GM11168 (cell line): Measurements from ENCODE around the gene NCAM1.

Experiments
- in situ Hi-C: fragments of 300-500 bp; cut with MboI; formaldehyde crosslinking; loops from one replicate; pipeline ENCODE4 v1.12.0; 2022; ENCODE audit warnings: low sequenced_read_pairs; ENCODE audit not compliant: unreplicated experiment

Gene NCAM1

DNA sequence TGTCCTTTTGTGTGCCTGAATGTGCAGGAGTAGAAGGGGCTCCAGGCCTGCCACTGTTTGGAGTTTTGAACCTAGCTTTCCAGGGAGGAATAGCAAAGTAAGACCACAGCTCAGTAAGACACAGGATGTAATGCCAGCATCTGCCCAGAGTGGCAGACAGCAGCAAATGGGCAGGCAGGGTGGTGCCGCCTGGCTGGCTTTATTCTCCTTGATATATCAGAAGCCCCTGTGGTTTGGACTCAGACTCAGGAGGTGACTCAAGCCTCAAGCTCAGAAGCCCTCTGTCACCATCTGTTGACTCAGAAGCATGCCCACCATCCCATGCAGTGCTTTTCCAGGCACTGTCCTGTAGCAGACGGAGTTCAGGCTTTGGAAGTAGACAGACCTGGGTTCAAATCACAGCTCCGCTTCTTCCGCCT is 280.4 kb downstream of the NCAM1 start:
- in situ Hi-C loops, result no loop called here

DNA sequence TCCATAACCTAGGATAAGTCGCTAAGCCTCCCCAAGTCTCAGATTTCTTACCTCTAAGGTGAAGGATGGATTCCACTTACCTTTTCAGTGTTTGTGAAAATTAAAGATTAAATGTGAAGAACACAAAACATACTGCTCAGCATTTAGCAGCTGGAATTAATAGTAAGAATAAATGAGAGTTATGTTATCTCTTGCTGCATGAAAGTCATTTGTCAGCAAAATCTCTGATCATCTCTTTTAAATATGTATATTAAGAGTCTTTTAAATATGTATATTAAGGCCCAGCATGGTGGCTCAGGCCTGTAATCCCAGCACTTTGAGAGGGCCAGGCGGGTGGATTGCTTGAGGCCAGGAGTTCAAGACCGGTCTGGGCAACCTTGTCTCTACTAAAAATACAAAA is 280.8 kb downstream of the NCAM1 start:
- in situ Hi-C loops, result no loop called here

DNA sequence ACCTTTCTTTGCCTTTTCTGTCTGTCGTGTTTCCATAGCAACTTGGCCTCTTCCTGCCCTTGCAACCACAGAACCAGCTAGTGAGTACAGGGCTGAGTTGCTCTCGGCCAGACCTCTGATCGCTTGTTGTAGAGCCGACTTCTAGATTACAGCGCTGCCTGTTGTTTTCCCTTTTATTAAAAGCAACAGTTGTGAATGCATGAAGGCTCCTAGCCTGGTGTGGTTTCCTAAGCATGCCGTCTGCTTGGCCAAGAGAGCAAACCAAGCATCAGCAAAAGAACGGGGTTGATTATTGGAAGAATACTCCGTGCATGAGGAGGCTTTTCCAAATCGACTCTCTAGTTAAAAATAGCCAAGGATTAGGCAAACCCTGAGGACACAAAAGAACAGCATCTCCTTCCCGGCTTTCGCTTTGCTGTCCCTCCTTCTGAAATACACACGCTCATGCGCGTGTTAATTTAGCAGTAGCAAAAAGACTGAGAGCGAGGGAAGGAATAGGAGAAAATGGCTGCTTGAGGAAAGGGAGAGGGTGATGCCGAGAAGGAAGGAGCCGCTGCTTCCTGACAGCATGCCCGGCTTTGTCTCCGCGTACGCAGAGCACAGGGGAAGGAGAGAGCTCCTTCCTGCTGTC is 281.7 kb downstream of the NCAM1 start:
- in situ Hi-C loops, result no loop called here

DNA sequence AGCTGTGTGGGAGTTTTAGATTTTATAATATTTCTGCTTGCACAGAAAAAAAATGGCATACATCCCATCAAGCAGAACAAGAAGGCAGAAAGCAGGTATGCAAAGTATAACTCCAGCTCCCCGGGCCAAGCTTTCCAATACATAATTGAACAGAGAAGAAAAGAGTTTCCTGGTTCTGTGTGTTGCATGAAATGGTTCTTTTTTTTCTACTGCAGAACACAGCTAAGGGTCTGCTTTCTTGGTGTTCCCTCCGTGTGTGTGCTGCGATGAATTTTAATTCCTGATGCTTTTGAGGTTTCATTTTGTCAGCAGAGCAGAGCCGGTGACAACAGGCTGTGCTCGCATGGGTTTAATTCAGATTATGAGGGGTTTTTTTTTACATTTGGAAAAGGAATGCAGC is 282.5 kb downstream of the NCAM1 start:
- in situ Hi-C loops, result no loop called here

DNA sequence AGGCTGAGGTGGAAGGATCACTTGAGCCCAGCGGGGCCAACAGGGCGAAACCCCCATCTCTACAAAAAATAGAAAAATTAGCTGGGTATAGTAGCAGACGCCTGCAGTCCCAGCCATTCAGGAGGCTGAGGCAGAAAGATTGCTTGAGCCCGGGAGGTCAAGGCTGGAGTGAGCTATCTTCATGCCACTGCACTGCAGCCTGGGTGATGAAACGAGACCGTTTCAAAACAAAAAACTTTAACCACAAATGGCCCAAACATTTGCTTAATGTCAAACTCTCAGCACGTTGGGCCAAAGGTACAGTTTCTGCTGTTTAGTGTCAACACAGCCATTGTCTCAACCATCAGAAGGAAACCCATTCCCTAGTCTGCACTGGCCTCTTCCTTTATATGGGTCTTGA is 284.0 kb downstream of the NCAM1 start:
- in situ Hi-C loops, result no loop called here

DNA sequence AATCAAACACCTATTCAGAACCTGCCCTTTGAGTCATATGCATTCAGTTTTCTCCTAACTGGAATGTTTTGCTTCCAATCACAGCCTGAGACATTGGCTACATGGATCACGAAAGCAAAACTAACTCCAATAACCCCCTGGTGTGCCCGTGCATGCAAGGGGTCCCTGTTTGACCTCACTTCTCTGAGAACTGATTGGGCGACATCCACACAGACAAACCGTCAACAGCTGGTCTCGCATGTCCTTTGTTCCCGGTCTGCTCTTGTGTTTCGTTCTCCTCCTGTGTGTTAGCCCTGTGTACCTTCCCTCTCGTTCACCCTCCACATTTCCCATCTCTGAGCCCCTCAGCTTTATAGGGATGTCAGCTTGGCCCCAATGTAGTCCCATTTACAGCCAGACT is 286.0 kb downstream of the NCAM1 start:
- in situ Hi-C loops, result no loop called here

DNA sequence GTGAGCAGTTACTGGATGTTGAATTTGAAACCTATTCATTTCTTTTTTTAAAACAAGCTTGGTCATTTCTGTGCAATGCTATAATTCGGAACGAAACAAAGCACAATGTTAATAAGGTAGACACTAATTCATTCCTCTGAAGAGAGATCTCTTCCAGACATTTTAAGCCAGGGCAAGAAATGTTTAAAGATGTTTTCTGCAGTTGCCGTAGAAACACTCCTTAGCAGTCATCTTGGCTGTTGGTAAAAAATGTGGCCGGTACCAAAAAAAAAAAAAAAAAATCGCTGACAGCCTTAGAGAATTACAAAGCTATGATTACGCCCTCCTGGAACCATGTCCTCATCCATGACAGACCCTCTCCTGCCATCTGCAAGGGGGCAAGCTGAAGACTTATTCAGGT is 286.7 kb downstream of the NCAM1 start:
- in situ Hi-C loops, result no loop called here

DNA sequence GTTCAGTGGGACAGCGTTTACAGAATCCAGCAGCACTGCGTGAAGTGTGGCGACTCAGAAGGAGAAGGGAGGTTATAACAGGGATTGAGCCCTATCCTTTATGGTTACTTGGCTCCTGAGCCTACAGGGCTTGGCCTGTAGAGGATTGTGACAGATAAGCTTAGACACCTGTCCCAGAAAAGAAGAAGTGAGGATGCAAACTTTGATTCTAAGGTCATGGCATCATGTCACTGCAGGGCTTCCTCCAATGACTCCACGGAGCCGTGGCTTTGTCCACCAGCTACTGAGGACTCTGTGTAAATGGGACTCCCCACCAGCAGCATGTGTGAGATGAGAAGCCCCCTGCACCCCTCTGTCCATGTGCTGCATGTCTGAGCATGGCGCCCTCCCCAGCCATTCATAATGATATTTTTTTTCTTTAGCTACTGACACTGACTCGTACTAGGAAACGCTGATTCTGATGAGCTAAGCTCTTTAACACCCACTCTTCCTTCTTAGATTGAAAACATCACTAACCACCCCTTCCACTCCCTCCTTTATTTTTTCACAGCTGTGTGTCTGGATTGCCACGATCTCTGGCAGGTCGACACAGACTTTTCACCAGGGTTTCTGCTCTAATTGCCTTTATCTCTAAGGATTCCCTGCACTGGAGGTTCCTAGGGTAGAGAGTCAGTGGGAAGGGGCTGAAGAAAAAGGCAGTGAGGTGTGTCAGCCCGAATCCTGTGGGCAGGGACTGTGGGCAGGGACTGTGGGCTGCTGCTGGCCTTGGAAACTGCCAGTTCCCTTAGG is 287.7 kb downstream of the NCAM1 start:
- in situ Hi-C loops, result no loop called here

DNA sequence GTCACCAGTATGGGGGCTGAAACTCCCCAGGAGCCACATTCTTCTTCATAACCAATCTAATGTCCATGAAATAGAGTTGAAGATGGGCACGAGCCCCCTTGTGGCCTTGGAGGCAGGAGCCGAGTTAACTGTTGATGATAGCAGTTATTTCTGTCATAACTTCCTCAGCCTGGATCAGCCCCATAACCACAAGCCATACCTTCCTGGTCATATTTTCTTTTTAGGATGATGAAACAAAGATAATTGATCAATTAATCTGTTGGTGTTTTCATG is 288.2 kb downstream of the NCAM1 start:
- in situ Hi-C loops, result no loop called here

DNA sequence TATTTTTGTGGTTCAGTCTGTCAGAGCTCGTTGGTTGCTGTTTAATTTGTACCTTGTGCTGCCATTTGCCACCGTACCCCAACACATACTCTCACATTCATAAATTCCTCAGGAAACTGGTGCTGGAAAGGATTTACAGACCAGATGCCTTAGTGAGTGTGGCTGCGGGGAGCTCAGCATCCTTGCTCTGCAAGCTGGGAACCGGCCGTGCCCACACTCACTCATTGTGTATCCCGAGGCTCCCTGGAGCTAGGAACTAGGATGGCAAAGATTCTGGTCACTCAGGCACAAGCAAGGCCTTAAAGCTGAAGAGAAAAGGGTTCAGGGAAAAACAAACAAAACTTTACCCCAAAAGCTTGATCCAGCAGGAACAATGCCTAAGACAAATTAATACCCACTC is 288.6 kb downstream of the NCAM1 start:
- in situ Hi-C loops, result no loop called here

DNA sequence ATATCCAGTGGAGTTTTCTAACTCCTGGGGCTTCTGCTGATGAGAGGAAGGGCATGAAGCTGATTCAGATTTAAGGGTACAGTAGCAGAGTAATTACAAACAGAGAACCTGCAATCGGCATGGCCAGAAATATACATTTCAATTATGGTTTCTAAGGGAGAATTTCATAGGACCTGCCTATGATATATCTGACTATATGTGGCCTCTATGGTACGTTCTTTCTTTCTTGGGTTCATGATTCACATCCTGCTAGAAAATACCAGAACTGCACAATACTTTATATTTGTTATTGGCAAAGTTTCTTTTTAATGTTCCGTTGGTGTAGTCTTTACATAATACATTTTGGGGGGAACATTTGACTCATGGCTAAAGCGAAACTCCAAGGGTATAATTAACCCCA is 290.1 kb downstream of the NCAM1 start:
- in situ Hi-C loops, result no loop called here

DNA sequence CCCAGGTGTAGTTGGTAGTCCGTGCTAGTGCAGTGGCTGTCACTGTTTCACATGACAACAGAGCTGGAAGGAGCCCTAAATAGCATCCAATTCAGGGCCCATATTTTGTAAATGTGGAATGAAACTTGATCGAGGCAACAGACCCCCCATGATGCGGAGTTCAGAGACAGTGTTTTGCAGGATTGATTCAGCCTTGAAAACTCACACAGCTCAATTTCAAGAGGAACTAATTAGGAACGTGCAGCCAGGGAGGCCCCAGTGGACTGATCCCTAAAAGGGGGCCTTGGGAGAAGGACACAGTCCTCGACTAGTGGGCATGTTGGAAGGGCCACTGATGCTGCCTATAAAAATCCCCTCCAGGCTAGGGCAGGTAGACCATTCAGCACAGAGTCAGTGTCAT is 292.2 kb downstream of the NCAM1 start:
- in situ Hi-C loops, result no loop called here

DNA sequence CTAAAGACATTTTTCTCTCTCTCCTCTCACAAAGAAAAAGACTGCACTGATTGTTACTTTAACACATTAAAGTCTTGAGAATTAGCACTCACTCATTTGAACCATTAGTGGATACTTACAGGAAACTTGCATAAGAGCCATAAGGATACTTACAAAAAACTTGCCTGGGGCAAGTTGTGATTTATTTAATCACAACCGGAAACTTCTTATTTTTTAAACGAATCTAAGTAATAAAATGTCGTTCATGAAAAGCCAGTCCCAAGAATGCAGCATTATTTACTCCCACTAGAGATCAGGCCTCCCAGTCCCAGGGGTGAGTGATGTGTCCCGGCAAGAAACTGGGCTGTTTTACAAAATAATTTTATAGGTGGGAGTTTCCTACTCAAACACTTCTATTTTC is 293.9 kb downstream of the NCAM1 start:
- in situ Hi-C loops, result no loop called here

DNA sequence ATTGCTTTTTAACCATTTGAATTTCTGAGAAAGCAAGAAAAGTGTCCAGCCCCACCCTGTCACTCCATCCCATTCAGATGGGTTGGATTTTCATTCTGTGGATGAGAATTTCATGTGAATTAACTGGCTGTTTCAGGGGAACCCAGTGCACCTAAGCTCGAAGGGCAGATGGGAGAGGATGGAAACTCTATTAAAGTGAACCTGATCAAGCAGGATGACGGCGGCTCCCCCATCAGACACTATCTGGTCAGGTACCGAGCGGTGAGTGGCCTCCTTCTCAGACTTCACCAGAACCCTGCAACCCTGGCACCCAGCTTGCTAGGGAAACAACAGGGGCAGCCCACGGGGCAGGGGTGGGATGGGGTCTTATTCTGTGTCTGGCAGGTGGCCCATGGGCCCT is 294.5 kb downstream of the NCAM1 start:
- in situ Hi-C loops, result no loop called here

DNA sequence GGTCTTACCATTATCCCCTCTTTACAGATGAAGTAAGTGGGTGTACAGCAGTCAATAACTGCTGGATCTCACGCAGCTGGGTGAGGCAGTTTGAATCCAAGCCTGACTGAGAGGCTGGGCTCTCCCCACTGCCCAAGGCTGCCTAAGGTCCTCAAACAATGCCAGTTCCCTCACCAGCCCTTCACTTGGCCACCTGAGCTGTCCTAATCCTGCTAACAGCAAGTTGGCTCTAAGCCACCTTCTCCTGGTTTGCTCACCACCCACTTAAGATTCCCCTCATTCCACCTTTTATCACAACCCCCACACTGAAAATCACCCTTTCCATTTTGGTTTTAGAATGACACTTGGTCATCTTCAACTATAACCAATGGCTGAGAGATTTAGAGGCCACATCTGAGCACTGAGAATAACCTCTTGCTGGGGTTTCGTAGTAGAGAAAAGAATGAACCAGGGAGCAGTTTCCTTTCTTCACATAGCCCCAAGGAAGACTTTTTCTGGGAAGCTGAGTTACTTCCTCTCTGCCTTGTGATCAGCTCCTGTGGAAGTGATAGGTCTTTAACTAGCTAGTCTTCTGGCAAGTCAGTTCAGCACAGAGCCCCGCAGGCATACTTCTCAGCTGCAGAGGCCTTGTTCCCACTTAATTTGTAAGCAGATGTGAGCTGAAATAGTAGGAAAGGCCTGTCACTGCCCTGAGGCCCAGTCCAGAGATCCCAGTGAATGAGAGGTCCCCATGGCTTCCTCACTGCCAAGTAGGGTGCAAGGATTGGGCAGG is 295.4 kb downstream of the NCAM1 start:
- in situ Hi-C loops, result no loop called here

DNA sequence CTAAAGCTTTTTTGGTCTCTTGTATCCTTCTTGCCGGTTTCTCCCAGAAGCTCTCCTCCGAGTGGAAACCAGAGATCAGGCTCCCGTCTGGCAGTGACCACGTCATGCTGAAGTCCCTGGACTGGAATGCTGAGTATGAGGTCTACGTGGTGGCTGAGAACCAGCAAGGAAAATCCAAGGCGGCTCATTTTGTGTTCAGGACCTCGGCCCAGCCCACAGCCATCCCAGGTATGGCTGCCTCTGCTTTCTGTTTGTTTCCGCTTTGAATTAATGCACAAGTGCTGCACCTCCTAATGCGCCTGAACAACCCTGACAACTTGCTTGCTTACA is 298.8 kb downstream of the NCAM1 start:
- in situ Hi-C loops, result no loop called here

DNA sequence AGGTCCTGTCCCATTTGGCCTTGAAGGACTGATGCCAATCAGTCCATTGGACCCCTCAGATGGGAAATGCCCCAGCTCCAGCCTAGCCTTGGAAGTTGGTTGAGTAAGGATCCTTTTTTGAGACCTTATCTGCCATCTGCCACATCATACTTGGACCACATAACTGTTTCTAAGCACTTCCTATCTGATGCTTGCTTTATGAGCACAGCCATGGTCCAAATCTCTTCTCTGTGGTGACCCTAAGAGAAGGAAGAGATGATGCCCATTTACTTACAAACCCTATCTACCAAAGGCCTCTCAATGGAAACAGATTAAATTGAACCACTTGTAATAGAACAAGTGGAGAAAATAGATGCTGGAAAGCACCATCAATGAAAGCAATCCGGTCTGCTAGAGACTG is 299.3 kb downstream of the NCAM1 start:
- in situ Hi-C loops, result no loop called here

DNA sequence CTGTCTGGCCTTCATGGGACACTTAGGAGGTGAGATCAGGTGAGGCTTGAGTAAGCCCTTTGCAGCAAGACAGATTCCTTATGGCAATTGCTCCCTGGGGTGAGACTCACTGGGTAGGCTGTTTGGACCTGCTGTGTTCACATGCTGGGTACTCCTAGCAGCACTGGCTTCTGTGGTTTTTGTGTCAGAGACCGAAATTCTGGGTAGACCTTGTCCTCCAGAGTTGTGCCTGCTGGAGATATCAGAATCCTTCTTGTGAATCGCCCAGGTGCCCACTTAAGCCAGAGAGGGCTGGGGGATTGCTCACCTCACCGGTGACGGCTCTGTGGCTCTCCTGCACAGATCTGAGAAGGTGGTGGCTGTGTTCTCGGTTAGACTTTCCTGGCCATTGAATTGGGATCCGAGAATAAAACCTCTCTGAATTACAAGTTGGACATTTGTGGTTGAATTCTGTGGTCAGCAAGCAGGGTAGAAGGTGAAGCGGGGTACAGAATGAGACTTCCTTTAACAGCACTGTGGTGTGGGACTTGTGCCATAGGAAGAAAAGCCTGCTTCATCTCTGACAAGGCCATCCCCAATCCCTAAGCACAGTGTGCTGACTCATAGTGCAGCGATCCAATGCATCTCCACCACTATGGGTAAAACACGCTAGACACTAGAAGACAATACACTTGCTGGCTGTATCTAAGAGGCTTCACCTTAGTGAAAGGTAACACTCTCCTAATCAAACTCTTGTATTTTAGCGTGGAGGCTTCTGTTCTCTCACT is 300.7 kb downstream of the NCAM1 start:
- in situ Hi-C loops, result no loop called here

DNA sequence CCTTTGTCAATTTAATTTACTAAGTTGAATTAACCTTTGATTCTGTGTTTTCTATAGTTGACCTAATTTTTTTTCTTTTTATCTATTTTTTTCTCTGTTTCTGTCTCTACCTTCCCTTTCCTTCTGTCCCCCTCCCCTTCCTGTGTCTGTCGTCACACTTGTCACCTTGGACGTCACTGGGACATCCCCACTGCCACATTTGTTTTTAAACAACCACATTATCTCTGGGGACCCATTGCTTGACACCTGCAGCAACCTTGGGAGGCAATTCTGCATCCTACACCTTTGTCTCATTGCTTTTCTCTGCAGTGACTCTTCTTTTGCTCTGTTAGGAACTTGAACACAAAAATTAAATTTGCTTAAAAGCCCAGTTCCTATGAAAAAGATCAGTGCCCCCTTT is 301.4 kb downstream of the NCAM1 start:
- in situ Hi-C loops, result no loop called here

DNA sequence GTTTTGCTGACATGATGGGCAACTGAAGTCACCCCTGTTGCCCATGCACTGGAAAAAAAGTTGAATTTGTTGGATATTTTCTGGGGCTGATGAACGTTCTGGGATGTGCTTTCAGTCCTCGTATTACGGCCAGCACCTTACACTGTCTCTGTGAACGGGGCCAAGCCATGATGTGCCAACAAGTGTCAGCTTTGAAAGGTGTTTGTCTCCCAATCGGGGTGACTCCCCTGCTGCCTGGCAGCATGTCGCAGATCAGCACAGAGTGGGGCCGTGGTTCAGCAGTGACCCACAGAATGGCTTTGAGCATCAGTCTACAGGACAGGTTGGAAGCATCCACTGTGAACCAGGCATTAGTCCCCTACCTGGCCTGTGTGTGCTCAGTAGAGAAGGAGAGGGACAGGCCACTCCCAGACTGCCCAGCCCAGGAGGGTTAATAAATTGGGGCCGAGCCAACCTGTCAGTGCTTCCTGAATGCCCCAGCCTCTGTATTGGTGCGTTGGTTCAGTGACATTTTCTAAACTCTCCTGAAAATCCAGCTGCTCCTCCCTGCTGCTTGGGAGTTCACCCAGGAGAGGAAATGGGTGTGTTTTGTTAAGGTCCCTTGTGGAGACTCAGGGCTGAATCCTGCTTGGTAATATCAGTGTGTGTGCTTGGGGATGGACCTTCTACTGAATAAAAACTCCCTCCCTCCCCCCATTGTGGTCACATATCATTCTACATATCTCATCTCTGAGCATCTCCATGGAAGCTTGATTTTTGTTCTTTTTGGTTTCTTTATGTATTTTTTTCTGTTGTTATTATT is 302.4 kb downstream of the NCAM1 start:
- in situ Hi-C loops, result no loop called here
